Measurements from ENCODE around the gene CACNG6.

Gene CACNG6

GRCh38 chr19:54040003-54040402 lies 48.6 kb downstream of the CACNG6 start:
- ATAC-seq = no peak
- Mint-ChIP-seq H3K4me3 (no peak overlapping the region), H3K9me3 (peaks cover 12% of the 10 kb centered on the region), H3K27ac (no peak overlapping the region), H3K36me3 (no peaks in the 10 kb centered on the region), H3K27me3 (peaks cover 7% of the 10 kb centered on the region), H3K4me1 (no peaks in the 10 kb centered on the region)

- Mint-ChIP-seq H3K4me1 (no peaks in the 10 kb centered on the region), H3K9me3 (peaks cover 17% of the 10 kb centered on the region), H3K4me3 (no peak overlapping the region), H3K36me3 (no peaks in the 10 kb centered on the region), H3K27me3 (peaks cover 21% of the 10 kb centered on the region), H3K27ac (no peak overlapping the region)
- ATAC-seq = no peak
Observed at GRCh38 chr19:54041969-54042606, 50.7 kb downstream of the CACNG6 start.

GRCh38 chr19:54042989-54043388 lies 51.6 kb downstream of the CACNG6 start:
- no peak for ATAC-seq

GRCh38 chr19:54045771-54046170 lies 54.3 kb downstream of the CACNG6 start:
- Mint-ChIP-seq H3K36me3 (no peaks in the 10 kb centered on the region), H3K9me3 (peaks cover 17% of the 10 kb centered on the region), H3K27ac (no peak overlapping the region), H3K4me1 (no peaks in the 10 kb centered on the region), H3K4me3 (no peak overlapping the region), H3K27me3 (peaks cover 21% of the 10 kb centered on the region)
- no peak for ATAC-seq

More at GRCh38 chr19:54042989-54043388, 51.6 kb downstream of the CACNG6 start:
- no peaks in the 10 kb centered on the region for H3K36me3 Mint-ChIP-seq
- peaks cover 12% of the 10 kb centered on the region for H3K9me3 Mint-ChIP-seq
- no peak overlapping the region for H3K27ac Mint-ChIP-seq
- H3K4me1 Mint-ChIP-seq = no peaks in the 10 kb centered on the region
- H3K27me3 Mint-ChIP-seq = peaks cover 21% of the 10 kb centered on the region
- H3K4me3 Mint-ChIP-seq = no peak overlapping the region

GRCh38 chr19:54047616-54048015 lies 56.2 kb downstream of the CACNG6 start:
- no peak overlapping the region for H3K27ac Mint-ChIP-seq
- no peaks in the 10 kb centered on the region for H3K4me1 Mint-ChIP-seq
- H3K4me3 Mint-ChIP-seq = no peak overlapping the region
- no peaks in the 10 kb centered on the region for H3K36me3 Mint-ChIP-seq
- no peak for ATAC-seq
- H3K9me3 Mint-ChIP-seq = peaks cover 17% of the 10 kb centered on the region
- peaks cover 21% of the 10 kb centered on the region for H3K27me3 Mint-ChIP-seq

All from stimulated activated memory B cell treated with anti-CD40 and anti-IgM and Interleukin-4, amounts not matched to agents 10 μg/mL and 1 μg/mL and 100 μg/mL, for 72 hours (primary cell).